Adrenal gland (tissue), 5 donors: ENCODE results near the gene MAZ.

ENCODE experiments used
- CTCF ChIP-seq, 6 experiments: fragments of 450-650 bp in 4 of 6; fragments of 200-600 bp in 2 of 6; sonication (generic) in 1 of 6; IDR thresholded peaks; 1 replicate in 5 of 6; 2 replicates in 1 of 6; pipeline versions ENCODE4 v1.5.1 to v1.8.0; 2016 to 2021; ENCODE audit warnings: antibody characterized with exemption in 6 of 6, mild to moderate bottlenecking in 2 of 6, moderate library complexity in 1 of 6
- POLR2A ChIP-seq, 2 donors: fragments of 450-650 bp; IDR thresholded peaks; one replicate each; pipeline ENCODE4 v1.6.1; 2017; ENCODE audit warnings: antibody characterized with exemption in 2 of 2, mild to moderate bottlenecking in 2 of 2, moderate library complexity in 1 of 2
- donor health status: DM: no; HTN: no; CAD: no.

GRCh38 chr16:29837841-29838240 lies 31.5 kb downstream of the MAZ start:
- TF ChIP-seq CTCF (IDR thresholded peaks at IDR 0.05) (no peak), POLR2A (IDR thresholded peaks at IDR 0.05) (no peak)
